GM12878 (cell line): Measurements from ENCODE around the gene HUS1B.

ENCODE experiments used
- EZH2 ChIP-seq: IDR thresholded peaks from 2 replicates; pipeline ENCODE4 v1.6.1; 2012; ENCODE audit warnings: low read depth, mild to moderate bottlenecking, control low read depth, inconsistent platforms, low read length, borderline replicate concordance; ENCODE audit not compliant: control insufficient read depth
- IKZF1 ChIP-seq: fragments of 450-650 bp; conservative IDR thresholded peaks from 2 replicates; pipeline ENCODE4 v1.6.1; 2017; ENCODE audit warnings: antibody characterized with exemption, mild to moderate bottlenecking
- IKZF2 ChIP-seq, 2 experiments: fragments of 450-650 bp; IDR thresholded peaks; 2 replicates each; pipeline ENCODE4 v1.6.1; 2017; ENCODE audit warnings: mild to moderate bottlenecking in 2 of 2, moderate library complexity in 2 of 2
- RB1 ChIP-seq: fragments of 450-650 bp; formaldehyde crosslinking; IDR thresholded peaks from 2 replicates; pipeline ENCODE4 v1.6.1; 2017; ENCODE audit warnings: mild to moderate bottlenecking, borderline replicate concordance
- SIN3A ChIP-seq: IDR thresholded peaks from 2 replicates; pipeline ENCODE4 v1.6.1; 2012; ENCODE audit warnings: low read depth, low read length, improper control_type of control experiment
- SMAD5 ChIP-seq: IDR thresholded peaks from 2 replicates; pipeline ENCODE4 v1.6.1; 2016; ENCODE audit warnings: antibody characterized with exemption, low read depth
- YY1 ChIP-seq: IDR thresholded peaks from 2 replicates; pipeline ENCODE4 v1.6.1; 2011; ENCODE audit warnings: low read depth, mild to moderate bottlenecking, low read length
- TF ChIP-seq, protein P1 (sequence below): IDR thresholded peaks from 2 replicates; pipeline ENCODE4 v1.6.1; 2012; ENCODE audit warnings: low read length, inconsistent platforms

DNA sequence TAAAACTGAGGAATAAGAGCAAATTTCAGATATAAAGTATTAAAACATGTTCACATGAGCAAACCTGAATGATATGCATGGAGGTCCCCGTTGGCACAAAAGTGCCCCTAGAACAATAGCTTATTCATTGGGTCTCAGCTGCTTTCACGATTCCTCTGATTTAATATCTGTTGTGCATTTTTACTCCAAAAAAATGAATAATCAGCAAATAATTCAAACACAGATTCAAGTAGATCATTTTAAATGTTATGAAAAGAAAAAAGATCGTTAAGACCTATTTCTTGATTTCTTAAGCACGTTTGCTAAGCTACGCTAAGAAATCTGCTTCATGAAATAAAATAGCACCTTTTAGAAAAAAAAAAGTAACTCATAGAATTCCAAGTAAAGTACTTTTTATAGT is 21.7 kb downstream of the HUS1B start:
- TF ChIP-seq SIN3A (no peak), EZH2 (no peak), YY1 (no peak), SMAD5 (no peak), RB1 (no peak), IKZF1 (no peak), IKZF2 (IDR thresholded peaks at IDR 0.05) (no peak)
- TF ChIP-seq, protein P1, sequence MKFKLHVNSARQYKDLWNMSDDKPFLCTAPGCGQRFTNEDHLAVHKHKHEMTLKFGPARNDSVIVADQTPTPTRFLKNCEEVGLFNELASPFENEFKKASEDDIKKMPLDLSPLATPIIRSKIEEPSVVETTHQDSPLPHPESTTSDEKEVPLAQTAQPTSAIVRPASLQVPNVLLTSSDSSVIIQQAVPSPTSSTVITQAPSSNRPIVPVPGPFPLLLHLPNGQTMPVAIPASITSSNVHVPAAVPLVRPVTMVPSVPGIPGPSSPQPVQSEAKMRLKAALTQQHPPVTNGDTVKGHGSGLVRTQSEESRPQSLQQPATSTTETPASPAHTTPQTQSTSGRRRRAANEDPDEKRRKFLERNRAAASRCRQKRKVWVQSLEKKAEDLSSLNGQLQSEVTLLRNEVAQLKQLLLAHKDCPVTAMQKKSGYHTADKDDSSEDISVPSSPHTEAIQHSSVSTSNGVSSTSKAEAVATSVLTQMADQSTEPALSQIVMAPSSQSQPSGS: no peak
